ENCODE data around the gene CLCNKA.

CLCNKA gene

DNA sequence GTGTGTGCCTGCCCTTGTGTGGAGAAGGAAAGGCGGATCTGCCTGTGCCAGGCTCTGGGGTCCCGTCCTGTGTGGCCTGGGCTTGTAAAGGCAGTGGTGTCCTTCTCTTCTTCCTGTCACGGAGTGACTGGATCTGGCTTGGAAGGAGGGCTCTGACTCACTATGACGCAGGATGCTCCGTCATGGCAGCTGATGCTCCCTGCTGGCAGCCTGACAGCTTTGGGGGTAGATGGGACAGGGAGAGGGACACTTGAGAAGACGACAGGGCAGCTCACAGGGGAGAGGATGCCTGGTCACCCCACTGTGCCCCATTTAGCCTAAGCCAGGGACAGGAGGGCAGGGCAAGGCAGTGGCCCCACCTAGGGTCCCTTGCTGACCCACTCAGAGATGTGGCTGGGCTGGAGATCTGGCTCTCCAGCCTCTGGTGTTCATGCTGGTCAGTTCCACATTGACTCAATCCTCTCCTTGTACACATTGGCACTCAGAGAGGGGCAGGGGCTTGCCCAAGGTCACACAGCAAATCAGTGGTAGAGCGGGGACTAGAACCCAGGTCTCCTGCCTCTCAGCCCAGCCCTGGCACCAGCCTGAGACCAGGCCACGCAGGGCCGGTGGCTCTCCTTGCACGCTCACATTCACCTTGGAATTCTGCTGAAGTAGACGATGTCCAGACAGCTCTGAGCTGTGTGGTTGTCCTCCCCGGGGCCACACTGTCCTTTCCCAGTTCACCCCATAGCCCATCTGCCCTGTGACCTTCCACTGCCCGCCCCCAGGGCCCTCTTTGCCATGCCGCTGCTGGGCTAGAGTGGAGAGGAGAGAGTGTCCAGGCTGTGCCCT is 54.4 kb downstream of the CLCNKA start:
- TF ChIP-seq, protein P1, sequence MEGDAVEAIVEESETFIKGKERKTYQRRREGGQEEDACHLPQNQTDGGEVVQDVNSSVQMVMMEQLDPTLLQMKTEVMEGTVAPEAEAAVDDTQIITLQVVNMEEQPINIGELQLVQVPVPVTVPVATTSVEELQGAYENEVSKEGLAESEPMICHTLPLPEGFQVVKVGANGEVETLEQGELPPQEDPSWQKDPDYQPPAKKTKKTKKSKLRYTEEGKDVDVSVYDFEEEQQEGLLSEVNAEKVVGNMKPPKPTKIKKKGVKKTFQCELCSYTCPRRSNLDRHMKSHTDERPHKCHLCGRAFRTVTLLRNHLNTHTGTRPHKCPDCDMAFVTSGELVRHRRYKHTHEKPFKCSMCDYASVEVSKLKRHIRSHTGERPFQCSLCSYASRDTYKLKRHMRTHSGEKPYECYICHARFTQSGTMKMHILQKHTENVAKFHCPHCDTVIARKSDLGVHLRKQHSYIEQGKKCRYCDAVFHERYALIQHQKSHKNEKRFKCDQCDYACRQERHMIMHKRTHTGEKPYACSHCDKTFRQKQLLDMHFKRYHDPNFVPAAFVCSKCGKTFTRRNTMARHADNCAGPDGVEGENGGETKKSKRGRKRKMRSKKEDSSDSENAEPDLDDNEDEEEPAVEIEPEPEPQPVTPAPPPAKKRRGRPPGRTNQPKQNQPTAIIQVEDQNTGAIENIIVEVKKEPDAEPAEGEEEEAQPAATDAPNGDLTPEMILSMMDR (IDR thresholded peaks at IDR 0.05) = no peak
- Mint-ChIP-seq H3K36me3 (ENCODE audit: low read depth) (no peaks in the 10 kb centered on the region), H3K27me3 (ENCODE audit: low read depth, poor library complexity) (peaks cover 50% of the 10 kb centered on the region), H3K27ac (no peak overlapping the region), H3K9me3 (no peaks in the 10 kb centered on the region), H3K4me3 (peak overlapping the region; percentile 52), H3K4me1 (peaks cover 30% of the 10 kb centered on the region)
- DNase-seq = no peak

GRCh38 chr1:16076865-16077238 is 55.0 kb downstream of the CLCNKA start:
- Mint-ChIP-seq H3K4me3 (no peak overlapping the region), H3K27ac (no peak overlapping the region), H3K27me3 (ENCODE audit: low read depth, poor library complexity) (peaks cover 49% of the 10 kb centered on the region), H3K9me3 (no peaks in the 10 kb centered on the region), H3K36me3 (ENCODE audit: low read depth) (no peaks in the 10 kb centered on the region), H3K4me1 (peaks cover 30% of the 10 kb centered on the region)
- TF ChIP-seq, protein P1 (IDR thresholded peaks at IDR 0.05) = no peak
- DNase-seq = no peak

- Mint-ChIP-seq H3K27me3 (ENCODE audit: low read depth, poor library complexity) (peaks cover 41% of the 10 kb centered on the region), H3K4me1 (peaks cover 30% of the 10 kb centered on the region), H3K9me3 (no peaks in the 10 kb centered on the region), H3K27ac (no peak overlapping the region), H3K4me3 (no peak overlapping the region), H3K36me3 (ENCODE audit: low read depth) (no peaks in the 10 kb centered on the region)
- TF ChIP-seq, protein P1 (IDR thresholded peaks at IDR 0.05) = no peak
- no peak for DNase-seq
Observed at GRCh38 chr1:16077406-16078245, 55.8 kb downstream of the CLCNKA start.

- Mint-ChIP-seq H3K27ac (no peak overlapping the region), H3K4me3 (no peak overlapping the region), H3K27me3 (ENCODE audit: low read depth, poor library complexity) (peaks cover 31% of the 10 kb centered on the region), H3K4me1 (peaks cover 24% of the 10 kb centered on the region), H3K36me3 (ENCODE audit: low read depth) (no peaks in the 10 kb centered on the region), H3K9me3 (no peaks in the 10 kb centered on the region)
- TF ChIP-seq, protein P1 (IDR thresholded peaks at IDR 0.05) = peak; percentile 82
- peak; percentile 85 for DNase-seq
Observed at GRCh38 chr1:16078925-16079656, 57.3 kb downstream of the CLCNKA start.

GRCh38 chr1:16080422-16081150 is 58.8 kb downstream of the CLCNKA start:
- H3K36me3 Mint-ChIP-seq (ENCODE audit: low read depth) = no peaks in the 10 kb centered on the region
- peaks cover 24% of the 10 kb centered on the region for H3K4me1 Mint-ChIP-seq
- no peak for DNase-seq
- H3K4me3 Mint-ChIP-seq = no peak overlapping the region
- H3K27me3 Mint-ChIP-seq (ENCODE audit: low read depth, poor library complexity) = peaks cover 19% of the 10 kb centered on the region
- H3K9me3 Mint-ChIP-seq = no peaks in the 10 kb centered on the region
- TF ChIP-seq, protein P1 (IDR thresholded peaks at IDR 0.05) = no peak
- H3K27ac Mint-ChIP-seq = no peak overlapping the region

Measured in nephron progenitor cell (in vitro differentiated cells).